ENCODE results near the gene CPEB3. TPM values are rescaled to one million over a fixed set of nuclear protein-coding genes. Genes with fewer than 3 reads are reported as not detected.

CPEB3 gene
- total RNA-seq, 2 donors from 2014 or later: 7.4 to 11.4 TPM

- intact Hi-C loops (cut with DNase I): no loop called here
These were observed 11.7 kb downstream of the CPEB3 start for GRCh38 chr10:92278996-92279696.

GRCh38 chr10:92274071-92274470 is 16.8 kb downstream of the CPEB3 start:
- intact Hi-C loops (cut with DNase I): no loop called here
- DNase-seq (no peak), ATAC-seq (no peak)

More at GRCh38 chr10:92278996-92279696, 11.7 kb downstream of the CPEB3 start:
- no peak for DNase-seq
- peak; percentile 49 to 57 for ATAC-seq

GRCh38 chr10:92268748-92269147 is 22.1 kb downstream of the CPEB3 start:
- intact Hi-C loops (cut with DNase I): no loop called here
- DNase-seq (no peak), ATAC-seq (no peak)

GRCh38 chr10:92267343-92267742 is 23.5 kb downstream of the CPEB3 start:
- intact Hi-C loops (cut with DNase I): no loop called here
- ATAC-seq: peak in 1 of 2 donors; percentile 59
- DNase-seq: no peak

GRCh38 chr10:92265687-92266258 is 25.1 kb downstream of the CPEB3 start:
- no peak for ATAC-seq
- no peak for DNase-seq
- intact Hi-C loops (cut with DNase I): no loop called here

GRCh38 chr10:92264249-92264648 is 26.6 kb downstream of the CPEB3 start:
- ATAC-seq (no peak), DNase-seq (no peak)
- intact Hi-C loops (cut with DNase I): no loop called here

- ATAC-seq: no peak
- intact Hi-C loops (cut with DNase I): no loop called here
- no peak for DNase-seq
These were observed 27.5 kb downstream of the CPEB3 start for GRCh38 chr10:92263396-92263795.

- DNase-seq (no peak), ATAC-seq (no peak)
- intact Hi-C loops (cut with DNase I): no loop called here
These were observed 42.3 kb downstream of the CPEB3 start for GRCh38 chr10:92248566-92248965.

- DNase-seq (no peak), ATAC-seq (no peak)
- intact Hi-C loops (cut with DNase I): no loop called here
These were observed 46.1 kb downstream of the CPEB3 start for GRCh38 chr10:92244796-92245195.

- DNase-seq (peak; percentile 67), ATAC-seq (peak; percentile 42 to 61)
- intact Hi-C loops (cut with DNase I): loop anchor here in 1 of 2 donors (1.0 kb wide), 1 partner anchor 47 kb away; no protein-coding TSS in a partner anchor
These were observed 47.8 kb downstream of the CPEB3 start for GRCh38 chr10:92242910-92243671.

- DNase-seq: no peak
- no peak for ATAC-seq
- intact Hi-C loops (cut with DNase I): loop anchor here in 1 of 2 donors (1.0 kb wide), 1 partner anchor 48 kb away; no protein-coding TSS in a partner anchor
These were observed 48.5 kb downstream of the CPEB3 start for GRCh38 chr10:92242380-92242779.

- intact Hi-C loops (cut with DNase I): no loop called here
- no peak for DNase-seq
- no peak for ATAC-seq
These were observed 49.4 kb downstream of the CPEB3 start for GRCh38 chr10:92241501-92241900.

- peak; percentile 27 to 41 for ATAC-seq
- DNase-seq: no peak
- intact Hi-C loops (cut with DNase I): no loop called here
These were observed 49.7 kb downstream of the CPEB3 start for GRCh38 chr10:92241158-92241500.

- ATAC-seq (peak; percentile 73 to 79), DNase-seq (peak; percentile 41)
- intact Hi-C loops (cut with DNase I): no loop called here
These were observed 50.4 kb downstream of the CPEB3 start for GRCh38 chr10:92240289-92241157.

- DNase-seq (peak; percentile 51), ATAC-seq (peak; percentile 63 to 69)
- intact Hi-C loops (cut with DNase I): loop anchor here in 1 of 2 donors (10.0 kb wide), 1 partner anchor 155 kb away; no protein-coding TSS in a partner anchor
These were observed 51.1 kb downstream of the CPEB3 start for GRCh38 chr10:92239600-92240288.

GRCh38 chr10:92239151-92239599 is 51.7 kb downstream of the CPEB3 start:
- intact Hi-C loops (cut with DNase I): loop anchor here in 1 of 2 donors (10.0 kb wide), 1 partner anchor 154 kb away; no protein-coding TSS in a partner anchor
- DNase-seq (no peak), ATAC-seq (no peak)

- ATAC-seq (peak; percentile 28 to 70), DNase-seq (peak; percentile 51)
- intact Hi-C loops (cut with DNase I): loop anchor here in 1 of 2 donors (10.0 kb wide), 1 partner anchor 154 kb away; no protein-coding TSS in a partner anchor
These were observed 52.2 kb downstream of the CPEB3 start for GRCh38 chr10:92238586-92239098.

GRCh38 chr10:92238054-92238585 is 52.8 kb downstream of the CPEB3 start:
- intact Hi-C loops (cut with DNase I): loop anchor here in 1 of 2 donors (10.0 kb wide), 1 partner anchor 153 kb away; no protein-coding TSS in a partner anchor
- no peak for DNase-seq
- ATAC-seq: no peak
